Fibroblast of lung (primary cell): Measurements from ENCODE around the gene NDC80.

Experiments used
- EZH2 ChIP-seq: IDR thresholded peaks from 2 replicates; pipeline ENCODE4 v1.5.1; 2012; ENCODE audit warnings: low read length, control low read depth, mild to moderate bottlenecking; ENCODE audit errors: missing control alignments
- TF ChIP-seq, protein P1 (sequence below), 2 donors: IDR thresholded peaks in 1 of 2; conservative IDR thresholded peaks in 1 of 2; 1 replicate in 1 of 2; 2 replicates in 1 of 2; pipeline ENCODE4 v1.5.1; 2011 to 2012; ENCODE audit warnings: low read length in 2 of 2, control low read depth in 1 of 2, inconsistent platforms in 1 of 2, low read depth in 1 of 2, mild to moderate bottlenecking in 1 of 2

DNA sequence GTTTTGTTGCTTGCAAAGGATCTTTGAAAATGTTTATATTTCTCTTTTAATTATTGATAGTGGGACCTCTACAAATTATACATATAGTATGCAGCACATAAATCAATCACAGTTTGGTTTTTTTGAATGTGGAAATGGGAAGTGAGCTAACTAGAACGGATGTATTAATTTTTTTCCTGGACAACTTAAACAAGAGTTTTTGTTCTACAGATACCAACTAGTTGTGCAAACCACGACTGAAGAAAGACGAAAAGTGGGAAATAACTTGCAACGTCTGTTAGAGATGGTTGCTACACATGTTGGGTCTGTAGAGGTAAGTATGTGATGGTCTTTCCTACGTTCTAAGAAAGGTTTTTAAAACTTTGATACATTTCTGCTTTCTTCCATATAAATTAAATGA lies 39.2 kb downstream of the NDC80 start:
- TF ChIP-seq, protein P1, sequence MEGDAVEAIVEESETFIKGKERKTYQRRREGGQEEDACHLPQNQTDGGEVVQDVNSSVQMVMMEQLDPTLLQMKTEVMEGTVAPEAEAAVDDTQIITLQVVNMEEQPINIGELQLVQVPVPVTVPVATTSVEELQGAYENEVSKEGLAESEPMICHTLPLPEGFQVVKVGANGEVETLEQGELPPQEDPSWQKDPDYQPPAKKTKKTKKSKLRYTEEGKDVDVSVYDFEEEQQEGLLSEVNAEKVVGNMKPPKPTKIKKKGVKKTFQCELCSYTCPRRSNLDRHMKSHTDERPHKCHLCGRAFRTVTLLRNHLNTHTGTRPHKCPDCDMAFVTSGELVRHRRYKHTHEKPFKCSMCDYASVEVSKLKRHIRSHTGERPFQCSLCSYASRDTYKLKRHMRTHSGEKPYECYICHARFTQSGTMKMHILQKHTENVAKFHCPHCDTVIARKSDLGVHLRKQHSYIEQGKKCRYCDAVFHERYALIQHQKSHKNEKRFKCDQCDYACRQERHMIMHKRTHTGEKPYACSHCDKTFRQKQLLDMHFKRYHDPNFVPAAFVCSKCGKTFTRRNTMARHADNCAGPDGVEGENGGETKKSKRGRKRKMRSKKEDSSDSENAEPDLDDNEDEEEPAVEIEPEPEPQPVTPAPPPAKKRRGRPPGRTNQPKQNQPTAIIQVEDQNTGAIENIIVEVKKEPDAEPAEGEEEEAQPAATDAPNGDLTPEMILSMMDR (conservative IDR thresholded peaks at IDR 0.05 in 1 of 2, IDR thresholded peaks at IDR 0.05 in 1 of 2; ENCODE audit: low read depth in 1 of 2, low read length in 2 of 2), result no peak
- no peak for TF ChIP-seq EZH2
